Measurements from ENCODE around the gene JAK3. TPM values are rescaled to one million over a fixed set of nuclear protein-coding genes. Genes with fewer than 3 reads are reported as not detected.

The JAK3 gene
- total RNA-seq, 1 experiment from 2014 or later: 4.4 TPM

DNA sequence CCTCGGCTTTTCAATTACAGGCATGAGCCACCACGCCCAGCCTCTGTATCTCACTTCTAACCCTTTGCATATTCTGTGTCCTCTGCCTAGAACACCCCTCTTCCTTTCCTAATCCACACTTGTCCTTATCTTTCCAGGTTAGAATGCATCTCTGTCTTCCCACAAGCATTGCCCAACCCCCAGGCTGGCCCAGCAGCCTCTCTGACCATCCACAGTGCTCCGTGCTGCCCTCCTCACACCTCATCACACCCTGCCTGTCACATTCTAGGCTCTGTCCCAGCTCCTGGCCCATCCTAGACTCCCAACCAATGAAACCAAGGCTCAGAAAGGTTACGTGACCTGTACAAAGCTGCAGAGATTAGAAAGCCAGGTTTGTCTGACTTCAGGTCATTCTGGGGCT is 11.3 kb downstream of the JAK3 start (continued):
- TF ChIP-seq, protein P1, sequence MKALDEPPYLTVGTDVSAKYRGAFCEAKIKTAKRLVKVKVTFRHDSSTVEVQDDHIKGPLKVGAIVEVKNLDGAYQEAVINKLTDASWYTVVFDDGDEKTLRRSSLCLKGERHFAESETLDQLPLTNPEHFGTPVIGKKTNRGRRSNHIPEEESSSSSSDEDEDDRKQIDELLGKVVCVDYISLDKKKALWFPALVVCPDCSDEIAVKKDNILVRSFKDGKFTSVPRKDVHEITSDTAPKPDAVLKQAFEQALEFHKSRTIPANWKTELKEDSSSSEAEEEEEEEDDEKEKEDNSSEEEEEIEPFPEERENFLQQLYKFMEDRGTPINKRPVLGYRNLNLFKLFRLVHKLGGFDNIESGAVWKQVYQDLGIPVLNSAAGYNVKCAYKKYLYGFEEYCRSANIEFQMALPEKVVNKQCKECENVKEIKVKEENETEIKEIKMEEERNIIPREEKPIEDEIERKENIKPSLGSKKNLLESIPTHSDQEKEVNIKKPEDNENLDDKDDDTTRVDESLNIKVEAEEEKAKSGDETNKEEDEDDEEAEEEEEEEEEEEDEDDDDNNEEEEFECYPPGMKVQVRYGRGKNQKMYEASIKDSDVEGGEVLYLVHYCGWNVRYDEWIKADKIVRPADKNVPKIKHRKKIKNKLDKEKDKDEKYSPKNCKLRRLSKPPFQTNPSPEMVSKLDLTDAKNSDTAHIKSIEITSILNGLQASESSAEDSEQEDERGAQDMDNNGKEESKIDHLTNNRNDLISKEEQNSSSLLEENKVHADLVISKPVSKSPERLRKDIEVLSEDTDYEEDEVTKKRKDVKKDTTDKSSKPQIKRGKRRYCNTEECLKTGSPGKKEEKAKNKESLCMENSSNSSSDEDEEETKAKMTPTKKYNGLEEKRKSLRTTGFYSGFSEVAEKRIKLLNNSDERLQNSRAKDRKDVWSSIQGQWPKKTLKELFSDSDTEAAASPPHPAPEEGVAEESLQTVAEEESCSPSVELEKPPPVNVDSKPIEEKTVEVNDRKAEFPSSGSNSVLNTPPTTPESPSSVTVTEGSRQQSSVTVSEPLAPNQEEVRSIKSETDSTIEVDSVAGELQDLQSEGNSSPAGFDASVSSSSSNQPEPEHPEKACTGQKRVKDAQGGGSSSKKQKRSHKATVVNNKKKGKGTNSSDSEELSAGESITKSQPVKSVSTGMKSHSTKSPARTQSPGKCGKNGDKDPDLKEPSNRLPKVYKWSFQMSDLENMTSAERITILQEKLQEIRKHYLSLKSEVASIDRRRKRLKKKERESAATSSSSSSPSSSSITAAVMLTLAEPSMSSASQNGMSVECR (CRISPR knock-in tag; IDR thresholded peaks at IDR 0.05; ENCODE audit: borderline replicate concordance): no peak
- no peak for TF ChIP-seq JUN (CRISPR knock-in tag; IDR thresholded peaks at IDR 0.05)
- no peak for TF ChIP-seq ZNF121 (CRISPR knock-in tag; IDR thresholded peaks at IDR 0.05)
- no peak for TF ChIP-seq ZNF423 (CRISPR knock-in tag; IDR thresholded peaks at IDR 0.05)
- TF ChIP-seq, protein P2, sequence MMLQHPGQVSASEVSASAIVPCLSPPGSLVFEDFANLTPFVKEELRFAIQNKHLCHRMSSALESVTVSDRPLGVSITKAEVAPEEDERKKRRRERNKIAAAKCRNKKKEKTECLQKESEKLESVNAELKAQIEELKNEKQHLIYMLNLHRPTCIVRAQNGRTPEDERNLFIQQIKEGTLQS (CRISPR knock-in tag; conservative IDR thresholded peaks at IDR 0.05): no peak
- no peak for TF ChIP-seq NFATC4 (CRISPR knock-in tag; IDR thresholded peaks at IDR 0.05)
- TF ChIP-seq EMX1 (CRISPR knock-in tag; IDR thresholded peaks at IDR 0.05): no peak
- TF ChIP-seq HMGA2 (CRISPR knock-in tag; IDR thresholded peaks at IDR 0.05): no peak

DNA sequence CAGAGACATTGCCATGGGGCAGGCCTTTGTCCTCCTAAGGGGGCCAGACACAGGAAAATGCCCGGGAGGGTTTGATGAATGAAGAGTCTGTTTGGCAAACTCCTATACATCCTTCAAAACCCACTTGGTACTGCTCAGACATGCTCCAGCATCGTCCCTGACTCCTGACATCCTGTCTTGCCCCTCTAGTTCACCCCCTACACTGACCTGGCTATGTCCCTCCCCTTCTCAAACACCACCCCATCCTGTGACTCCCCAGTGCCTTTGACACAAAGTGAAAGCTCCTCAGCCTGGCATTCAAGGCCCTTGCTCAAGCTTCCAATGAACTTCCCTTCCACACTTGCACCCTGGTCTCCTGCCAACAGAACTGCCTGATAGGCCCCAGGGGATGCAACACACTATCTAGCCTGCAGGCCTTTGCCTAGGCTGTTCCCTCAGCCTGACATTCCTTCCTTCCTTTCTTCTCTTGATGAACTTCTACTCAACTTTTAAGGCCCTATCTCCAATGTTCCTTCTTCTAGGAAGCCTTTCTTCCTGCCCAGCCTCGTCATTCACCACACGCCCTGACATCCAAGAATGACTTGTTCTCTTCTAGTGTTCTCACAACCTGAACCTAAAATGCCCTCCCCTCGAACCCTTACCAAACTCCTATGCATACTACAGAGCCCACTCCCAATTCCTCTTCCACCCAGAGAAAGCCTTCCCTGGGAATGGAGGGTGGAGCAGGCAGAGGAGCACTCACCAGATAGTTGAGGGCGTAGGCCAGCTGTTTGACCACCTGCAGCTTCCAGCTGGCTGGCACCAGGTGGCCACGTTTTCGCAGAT is 12.4 kb downstream of the JAK3 start:
- ATAC-seq (no peak), DNase-seq (ENCODE audit: low spot score) (no peak)
- TF ChIP-seq TCF7 (CRISPR knock-in tag; IDR thresholded peaks at IDR 0.05; ENCODE audit: low read depth) (no peak), ETV6 (CRISPR knock-in tag; IDR thresholded peaks at IDR 0.05) (no peak), PRRX2 (CRISPR knock-in tag; IDR thresholded peaks at IDR 0.05) (no peak), NR3C1 (CRISPR knock-in tag; conservative IDR thresholded peaks at IDR 0.05; ENCODE audit: low read depth) (no peak)
- TF ChIP-seq, protein P3, sequence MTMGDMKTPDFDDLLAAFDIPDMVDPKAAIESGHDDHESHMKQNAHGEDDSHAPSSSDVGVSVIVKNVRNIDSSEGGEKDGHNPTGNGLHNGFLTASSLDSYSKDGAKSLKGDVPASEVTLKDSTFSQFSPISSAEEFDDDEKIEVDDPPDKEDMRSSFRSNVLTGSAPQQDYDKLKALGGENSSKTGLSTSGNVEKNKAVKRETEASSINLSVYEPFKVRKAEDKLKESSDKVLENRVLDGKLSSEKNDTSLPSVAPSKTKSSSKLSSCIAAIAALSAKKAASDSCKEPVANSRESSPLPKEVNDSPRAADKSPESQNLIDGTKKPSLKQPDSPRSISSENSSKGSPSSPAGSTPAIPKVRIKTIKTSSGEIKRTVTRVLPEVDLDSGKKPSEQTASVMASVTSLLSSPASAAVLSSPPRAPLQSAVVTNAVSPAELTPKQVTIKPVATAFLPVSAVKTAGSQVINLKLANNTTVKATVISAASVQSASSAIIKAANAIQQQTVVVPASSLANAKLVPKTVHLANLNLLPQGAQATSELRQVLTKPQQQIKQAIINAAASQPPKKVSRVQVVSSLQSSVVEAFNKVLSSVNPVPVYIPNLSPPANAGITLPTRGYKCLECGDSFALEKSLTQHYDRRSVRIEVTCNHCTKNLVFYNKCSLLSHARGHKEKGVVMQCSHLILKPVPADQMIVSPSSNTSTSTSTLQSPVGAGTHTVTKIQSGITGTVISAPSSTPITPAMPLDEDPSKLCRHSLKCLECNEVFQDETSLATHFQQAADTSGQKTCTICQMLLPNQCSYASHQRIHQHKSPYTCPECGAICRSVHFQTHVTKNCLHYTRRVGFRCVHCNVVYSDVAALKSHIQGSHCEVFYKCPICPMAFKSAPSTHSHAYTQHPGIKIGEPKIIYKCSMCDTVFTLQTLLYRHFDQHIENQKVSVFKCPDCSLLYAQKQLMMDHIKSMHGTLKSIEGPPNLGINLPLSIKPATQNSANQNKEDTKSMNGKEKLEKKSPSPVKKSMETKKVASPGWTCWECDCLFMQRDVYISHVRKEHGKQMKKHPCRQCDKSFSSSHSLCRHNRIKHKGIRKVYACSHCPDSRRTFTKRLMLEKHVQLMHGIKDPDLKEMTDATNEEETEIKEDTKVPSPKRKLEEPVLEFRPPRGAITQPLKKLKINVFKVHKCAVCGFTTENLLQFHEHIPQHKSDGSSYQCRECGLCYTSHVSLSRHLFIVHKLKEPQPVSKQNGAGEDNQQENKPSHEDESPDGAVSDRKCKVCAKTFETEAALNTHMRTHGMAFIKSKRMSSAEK (CRISPR knock-in tag; IDR thresholded peaks at IDR 0.05; ENCODE audit: borderline replicate concordance): no peak
- TF ChIP-seq, protein P4, sequence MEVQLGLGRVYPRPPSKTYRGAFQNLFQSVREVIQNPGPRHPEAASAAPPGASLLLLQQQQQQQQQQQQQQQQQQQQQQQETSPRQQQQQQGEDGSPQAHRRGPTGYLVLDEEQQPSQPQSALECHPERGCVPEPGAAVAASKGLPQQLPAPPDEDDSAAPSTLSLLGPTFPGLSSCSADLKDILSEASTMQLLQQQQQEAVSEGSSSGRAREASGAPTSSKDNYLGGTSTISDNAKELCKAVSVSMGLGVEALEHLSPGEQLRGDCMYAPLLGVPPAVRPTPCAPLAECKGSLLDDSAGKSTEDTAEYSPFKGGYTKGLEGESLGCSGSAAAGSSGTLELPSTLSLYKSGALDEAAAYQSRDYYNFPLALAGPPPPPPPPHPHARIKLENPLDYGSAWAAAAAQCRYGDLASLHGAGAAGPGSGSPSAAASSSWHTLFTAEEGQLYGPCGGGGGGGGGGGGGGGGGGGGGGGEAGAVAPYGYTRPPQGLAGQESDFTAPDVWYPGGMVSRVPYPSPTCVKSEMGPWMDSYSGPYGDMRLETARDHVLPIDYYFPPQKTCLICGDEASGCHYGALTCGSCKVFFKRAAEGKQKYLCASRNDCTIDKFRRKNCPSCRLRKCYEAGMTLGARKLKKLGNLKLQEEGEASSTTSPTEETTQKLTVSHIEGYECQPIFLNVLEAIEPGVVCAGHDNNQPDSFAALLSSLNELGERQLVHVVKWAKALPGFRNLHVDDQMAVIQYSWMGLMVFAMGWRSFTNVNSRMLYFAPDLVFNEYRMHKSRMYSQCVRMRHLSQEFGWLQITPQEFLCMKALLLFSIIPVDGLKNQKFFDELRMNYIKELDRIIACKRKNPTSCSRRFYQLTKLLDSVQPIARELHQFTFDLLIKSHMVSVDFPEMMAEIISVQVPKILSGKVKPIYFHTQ (CRISPR knock-in tag; IDR thresholded peaks at IDR 0.05): no peak
- TF ChIP-seq, protein P5, sequence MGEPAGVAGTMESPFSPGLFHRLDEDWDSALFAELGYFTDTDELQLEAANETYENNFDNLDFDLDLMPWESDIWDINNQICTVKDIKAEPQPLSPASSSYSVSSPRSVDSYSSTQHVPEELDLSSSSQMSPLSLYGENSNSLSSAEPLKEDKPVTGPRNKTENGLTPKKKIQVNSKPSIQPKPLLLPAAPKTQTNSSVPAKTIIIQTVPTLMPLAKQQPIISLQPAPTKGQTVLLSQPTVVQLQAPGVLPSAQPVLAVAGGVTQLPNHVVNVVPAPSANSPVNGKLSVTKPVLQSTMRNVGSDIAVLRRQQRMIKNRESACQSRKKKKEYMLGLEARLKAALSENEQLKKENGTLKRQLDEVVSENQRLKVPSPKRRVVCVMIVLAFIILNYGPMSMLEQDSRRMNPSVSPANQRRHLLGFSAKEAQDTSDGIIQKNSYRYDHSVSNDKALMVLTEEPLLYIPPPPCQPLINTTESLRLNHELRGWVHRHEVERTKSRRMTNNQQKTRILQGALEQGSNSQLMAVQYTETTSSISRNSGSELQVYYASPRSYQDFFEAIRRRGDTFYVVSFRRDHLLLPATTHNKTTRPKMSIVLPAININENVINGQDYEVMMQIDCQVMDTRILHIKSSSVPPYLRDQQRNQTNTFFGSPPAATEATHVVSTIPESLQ (CRISPR knock-in tag; IDR thresholded peaks at IDR 0.05): no peak
- Mint-ChIP-seq H3K4me3 (no peak overlapping the region), H3K9me3 (no peaks in the 10 kb centered on the region), H3K27ac (no peak overlapping the region), H3K27me3 (ENCODE audit: low read depth) (peaks cover 46% of the 10 kb centered on the region), H3K4me1 (peaks cover 20% of the 10 kb centered on the region), H3K36me3 (no peaks in the 10 kb centered on the region)
- CTCF ChIA-PET: interaction anchor here (0.6 to 2.1 kb wide), 7 partner anchors 14 to 97 kb away, joined by 4 to 27 read pairs (median 7); partner anchors contain the start of genes CCDC124 and RPL18A
- POLR2A ChIA-PET: no interaction called here

Data from WTC11 (cell line).